Tibial nerve (tissue), 4 donors: ENCODE results near the gene SHISA6.

Source experiments
- CTCF ChIP-seq, 5 experiments: fragments of 200-600 bp in 3 of 5; fragments of 450-650 bp in 2 of 5; sonication (generic) in 3 of 5; IDR thresholded peaks; one replicate each; pipeline ENCODE4 v1.5.1; 2016 to 2019; ENCODE audit warnings: antibody characterized with exemption in 5 of 5, mild to moderate bottlenecking in 3 of 5, moderate library complexity in 2 of 5
- EP300 ChIP-seq, 2 donors: sonication (generic); formaldehyde crosslinking; IDR thresholded peaks; one replicate each; pipeline ENCODE4 v1.6.1; 2017; ENCODE audit warnings: antibody characterized with exemption in 2 of 2, mild to moderate bottlenecking in 1 of 2
- POLR2A ChIP-seq, 2 donors: fragments of 450-650 bp; IDR thresholded peaks; one replicate each; pipeline ENCODE4 v1.6.1; 2017; ENCODE audit warnings: antibody characterized with exemption in 2 of 2, mild to moderate bottlenecking in 2 of 2, moderate library complexity in 2 of 2

- TF ChIP-seq CTCF (IDR thresholded peaks at IDR 0.05) = no peak
- no peak for TF ChIP-seq POLR2A (IDR thresholded peaks at IDR 0.05)
- TF ChIP-seq EP300 (IDR thresholded peaks at IDR 0.05) = no peak
These were observed 165.7 kb downstream of the SHISA6 start for GRCh38 chr17:11406716-11407115.
